ENCODE measurements around the gene ZNF440.

GRCh38 chr19:11769995-11770394, 44.1 kb upstream of the ZNF440 start:
- no peak for TF ChIP-seq CTCF (IDR thresholded peaks at IDR 0.05)
- TF ChIP-seq POLR2A (IDR thresholded peaks at IDR 0.05) = no peak
- TF ChIP-seq POLR2AphosphoS5 (IDR thresholded peaks at IDR 0.05) = no peak

All from suprapubic skin (tissue), 4 donors.